ENCODE results near the gene HMGB2.

DNA sequence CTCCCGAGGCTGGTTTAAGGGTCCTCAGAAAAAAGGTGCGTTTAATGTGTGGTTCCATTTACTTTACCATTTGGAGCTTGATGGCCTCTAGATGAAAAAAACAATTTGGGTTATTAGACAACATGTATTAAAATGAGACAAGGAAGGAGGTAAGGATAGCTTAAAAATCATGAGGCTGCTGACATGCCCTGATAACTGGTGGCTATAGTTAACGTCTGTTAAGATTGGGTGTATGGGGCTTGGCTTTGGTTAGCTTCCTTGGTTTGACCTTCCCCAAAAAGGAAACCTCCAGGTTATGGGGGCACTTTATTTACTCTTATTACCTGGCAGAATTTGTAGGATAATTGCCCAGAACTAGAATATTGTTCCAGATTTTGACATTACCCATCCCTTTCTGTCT is 51.5 kb downstream of the HMGB2 start:
- TF ChIP-seq, protein P1, sequence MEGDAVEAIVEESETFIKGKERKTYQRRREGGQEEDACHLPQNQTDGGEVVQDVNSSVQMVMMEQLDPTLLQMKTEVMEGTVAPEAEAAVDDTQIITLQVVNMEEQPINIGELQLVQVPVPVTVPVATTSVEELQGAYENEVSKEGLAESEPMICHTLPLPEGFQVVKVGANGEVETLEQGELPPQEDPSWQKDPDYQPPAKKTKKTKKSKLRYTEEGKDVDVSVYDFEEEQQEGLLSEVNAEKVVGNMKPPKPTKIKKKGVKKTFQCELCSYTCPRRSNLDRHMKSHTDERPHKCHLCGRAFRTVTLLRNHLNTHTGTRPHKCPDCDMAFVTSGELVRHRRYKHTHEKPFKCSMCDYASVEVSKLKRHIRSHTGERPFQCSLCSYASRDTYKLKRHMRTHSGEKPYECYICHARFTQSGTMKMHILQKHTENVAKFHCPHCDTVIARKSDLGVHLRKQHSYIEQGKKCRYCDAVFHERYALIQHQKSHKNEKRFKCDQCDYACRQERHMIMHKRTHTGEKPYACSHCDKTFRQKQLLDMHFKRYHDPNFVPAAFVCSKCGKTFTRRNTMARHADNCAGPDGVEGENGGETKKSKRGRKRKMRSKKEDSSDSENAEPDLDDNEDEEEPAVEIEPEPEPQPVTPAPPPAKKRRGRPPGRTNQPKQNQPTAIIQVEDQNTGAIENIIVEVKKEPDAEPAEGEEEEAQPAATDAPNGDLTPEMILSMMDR (IDR thresholded peaks at IDR 0.05), result no peak
- no peak for TF ChIP-seq POLR2AphosphoS5 (IDR thresholded peaks at IDR 0.05; ENCODE audit: low read depth, low read length)

Measured in Panc1 (cell line).